HG02798 (cell line): Measurements from ENCODE around the gene NOP53.
"Not testable (repeated sequence)": the region's sequence is repeated elsewhere in the genome, so short reads cannot be mapped to it uniquely, and the experiment has no call there.

ENCODE experiments used
- ATAC-seq: cut with Tn5 transposase; IDR thresholded peaks from one replicate; pipeline ENCODE4 v1.9.1; 2021; ENCODE audit warnings: mild to moderate bottlenecking; ENCODE audit not compliant: unreplicated experiment, poor library complexity

The NOP53 gene

DNA sequence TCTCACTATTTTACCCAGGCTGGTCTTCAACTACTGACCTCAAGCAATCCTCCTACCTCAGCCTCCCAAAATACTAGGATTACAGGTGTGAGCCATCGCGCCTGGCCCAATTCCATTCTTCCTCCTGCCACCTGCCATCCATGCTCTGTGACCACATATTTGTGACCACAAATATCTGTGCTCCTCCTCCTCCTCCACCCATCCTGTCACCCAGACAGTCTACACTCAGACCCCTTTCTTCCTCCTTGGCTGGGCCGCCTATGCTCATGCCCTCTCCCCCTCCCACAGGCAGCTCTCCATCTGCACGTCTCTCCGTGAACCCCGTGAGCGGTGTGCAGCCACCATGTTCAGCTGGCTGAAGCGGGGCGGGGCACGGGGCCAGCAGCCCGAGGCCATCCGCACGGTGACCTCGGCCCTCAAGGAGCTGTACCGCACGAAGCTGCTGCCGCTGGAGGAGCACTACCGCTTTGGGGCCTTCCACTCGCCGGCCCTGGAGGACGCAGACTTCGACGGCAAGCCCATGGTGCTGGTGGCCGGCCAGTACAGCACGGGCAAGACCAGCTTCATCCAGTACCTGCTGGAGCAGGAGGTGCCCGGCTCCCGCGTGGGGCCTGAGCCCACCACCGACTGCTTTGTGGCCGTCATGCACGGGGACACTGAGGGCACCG lies 28.9 kb upstream of the NOP53 start:
- ATAC-seq, result no peak

DNA sequence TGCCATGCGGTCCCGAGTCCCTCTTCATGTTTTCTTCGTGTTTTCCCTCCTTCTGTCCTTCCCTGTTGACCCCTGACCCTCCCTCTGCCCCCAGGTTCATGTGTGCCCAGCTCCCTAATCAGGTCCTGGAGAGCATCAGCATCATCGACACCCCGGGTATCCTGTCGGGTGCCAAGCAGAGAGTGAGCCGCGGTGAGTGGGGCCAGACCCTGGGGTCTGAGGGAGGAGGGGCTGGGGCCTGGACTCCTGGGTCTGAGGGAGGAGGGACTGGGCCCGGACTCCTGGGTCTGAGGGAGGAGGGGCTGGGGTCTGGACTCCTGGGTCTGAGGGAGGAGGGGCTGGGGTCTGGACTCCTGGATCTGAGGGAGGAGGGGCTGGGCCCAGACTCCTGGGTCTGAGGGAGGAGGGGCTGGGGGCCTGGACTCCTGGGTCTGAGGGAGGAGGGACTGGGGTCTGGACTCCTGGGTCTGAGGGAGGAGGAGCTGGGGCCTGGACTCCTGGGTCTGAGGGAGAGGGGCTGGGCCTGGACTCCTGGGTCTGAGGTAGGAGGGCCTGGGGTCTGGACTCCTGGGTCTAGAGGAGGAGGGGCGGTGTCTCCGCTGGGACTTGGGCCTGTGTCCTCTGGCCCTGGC lies 26.8 kb upstream of the NOP53 start:
- ATAC-seq, result not testable (repeated sequence)

DNA sequence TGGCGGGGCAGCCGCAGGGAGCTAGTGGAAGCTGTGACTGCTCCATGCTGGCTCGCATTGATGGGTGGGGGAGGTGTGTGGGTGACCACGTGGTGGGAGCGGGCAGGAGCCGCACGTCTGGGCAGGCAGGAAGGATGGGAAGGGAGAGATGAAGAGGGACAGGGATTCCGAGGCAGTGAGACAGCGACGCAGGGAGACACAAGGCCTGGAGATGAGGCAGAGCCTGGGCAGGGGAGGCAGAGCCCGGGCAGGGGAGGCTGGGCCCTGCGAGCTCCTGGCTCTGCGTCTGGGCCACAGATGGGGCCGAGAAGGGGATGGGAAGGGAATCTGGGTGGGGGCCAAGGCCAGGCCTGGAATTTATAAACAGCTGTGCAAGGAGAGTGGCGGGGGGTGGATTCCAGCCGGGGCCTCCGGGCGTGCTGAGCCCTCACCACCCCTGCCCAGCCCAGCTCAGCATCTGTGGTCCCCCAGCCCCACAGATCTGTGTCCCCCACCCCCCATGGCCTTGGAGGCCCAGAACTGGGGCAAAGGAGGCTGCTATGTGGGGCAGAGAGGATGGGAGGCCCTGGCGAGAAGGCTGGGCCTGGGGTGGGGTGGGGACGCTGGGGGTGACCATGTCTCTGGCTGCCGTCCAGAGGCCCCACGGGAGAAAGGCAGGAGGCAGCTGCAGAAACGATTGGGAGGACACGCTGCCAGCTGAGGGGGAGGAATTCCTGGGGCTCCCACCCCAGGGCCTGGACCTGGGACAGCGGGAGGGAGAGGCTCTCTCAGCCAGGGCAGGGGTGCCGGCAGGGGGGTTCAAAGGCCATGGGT lies 26.1 kb upstream of the NOP53 start:
- no peak for ATAC-seq

DNA sequence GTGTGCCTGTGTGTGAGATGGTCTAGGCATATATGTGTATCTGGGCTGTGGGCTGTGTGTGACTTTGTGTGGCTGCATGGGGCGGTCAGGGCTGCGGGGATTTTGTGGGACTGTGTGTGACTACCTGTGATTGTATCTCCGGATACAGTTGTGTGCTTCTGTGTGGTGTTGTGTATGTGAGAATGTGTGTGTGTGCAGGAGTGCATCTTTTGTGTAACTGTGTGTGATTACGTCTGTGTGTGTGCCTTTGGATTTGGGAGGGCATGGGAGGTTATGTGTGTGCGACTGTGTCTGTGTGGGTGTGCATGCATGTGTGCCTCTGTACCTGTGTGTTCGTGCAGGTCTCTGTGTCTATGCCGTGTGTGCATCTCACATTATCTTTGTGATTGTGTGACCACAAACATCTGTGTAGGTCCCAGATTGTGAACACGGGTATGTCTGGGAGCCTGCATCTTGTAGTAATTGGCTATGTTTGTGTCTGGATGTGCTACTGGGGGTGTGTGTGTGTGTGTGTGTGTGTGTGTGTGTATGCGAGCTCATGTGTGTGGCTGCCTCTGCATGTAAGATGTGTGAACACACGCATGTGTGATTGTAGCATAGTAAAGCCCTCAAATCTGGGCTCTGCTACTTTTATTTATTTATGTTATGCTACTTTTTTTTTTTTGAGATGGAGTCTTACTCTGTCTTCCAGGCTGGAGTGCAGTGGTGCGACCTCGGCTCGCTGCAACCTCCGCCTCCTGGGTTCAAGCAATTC lies 24.5 kb upstream of the NOP53 start:
- no peak for ATAC-seq

DNA sequence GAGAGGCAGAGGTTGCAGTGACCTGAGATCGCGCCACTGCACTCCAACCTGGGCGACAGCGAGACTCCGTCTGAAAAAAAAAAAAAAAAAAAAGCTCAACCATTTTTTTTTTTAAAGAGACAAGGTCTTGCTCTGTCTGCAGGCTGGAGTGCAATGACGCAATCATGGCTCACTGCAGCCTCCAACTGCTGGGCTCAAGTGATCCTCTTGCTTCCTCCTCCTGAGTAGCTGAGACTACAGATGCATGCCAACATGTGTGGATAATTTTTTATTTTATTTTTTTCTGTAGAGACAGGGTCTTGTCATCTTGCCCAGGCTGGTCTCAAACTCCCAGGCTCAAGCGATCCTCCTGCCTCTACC lies 21.8 kb upstream of the NOP53 start:
- ATAC-seq, result no peak

DNA sequence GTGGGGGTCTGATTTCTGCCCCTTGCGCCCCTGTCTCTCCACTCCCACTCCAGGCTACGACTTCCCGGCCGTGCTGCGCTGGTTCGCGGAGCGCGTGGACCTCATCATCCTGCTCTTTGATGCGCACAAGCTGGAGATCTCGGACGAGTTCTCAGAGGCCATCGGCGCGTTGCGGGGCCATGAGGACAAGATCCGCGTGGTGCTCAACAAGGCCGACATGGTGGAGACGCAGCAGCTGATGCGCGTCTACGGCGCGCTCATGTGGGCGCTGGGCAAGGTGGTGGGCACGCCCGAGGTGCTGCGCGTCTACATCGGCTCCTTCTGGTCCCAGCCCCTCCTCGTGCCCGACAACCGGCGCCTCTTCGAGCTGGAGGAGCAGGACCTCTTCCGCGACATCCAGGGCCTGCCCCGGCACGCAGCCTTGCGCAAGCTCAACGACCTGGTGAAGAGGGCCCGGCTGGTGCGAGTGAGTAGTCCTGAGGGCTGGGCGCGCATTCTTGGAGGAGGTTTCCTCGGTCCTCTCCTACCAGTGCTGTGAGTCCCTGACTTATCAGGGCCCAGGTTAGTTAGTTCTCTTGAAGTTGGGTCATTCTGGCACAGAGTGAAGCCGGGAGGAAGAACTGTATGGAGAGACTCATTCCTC lies 19.5 kb upstream of the NOP53 start:
- ATAC-seq, result no peak

DNA sequence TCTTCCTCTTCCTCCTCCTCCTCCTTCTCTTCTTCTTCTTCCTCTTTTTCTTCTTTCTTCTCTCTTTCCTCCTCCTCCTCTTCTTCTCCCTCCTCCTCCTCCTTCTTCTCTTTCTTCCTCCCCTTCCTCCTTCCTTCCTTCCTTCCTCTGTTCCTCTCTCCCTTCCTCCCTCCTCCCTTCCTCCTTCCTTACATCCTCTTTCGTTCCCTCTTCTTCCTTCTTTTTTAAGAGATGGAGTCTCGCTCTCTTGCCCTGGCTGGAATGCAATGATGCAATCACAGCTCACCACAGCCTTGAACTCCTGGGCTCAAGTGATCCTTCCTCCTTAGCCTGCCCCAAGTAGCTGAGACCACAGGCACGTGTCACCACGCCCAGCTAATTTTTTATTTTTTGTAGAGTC lies 18.9 kb upstream of the NOP53 start:
- ATAC-seq, result no peak

DNA sequence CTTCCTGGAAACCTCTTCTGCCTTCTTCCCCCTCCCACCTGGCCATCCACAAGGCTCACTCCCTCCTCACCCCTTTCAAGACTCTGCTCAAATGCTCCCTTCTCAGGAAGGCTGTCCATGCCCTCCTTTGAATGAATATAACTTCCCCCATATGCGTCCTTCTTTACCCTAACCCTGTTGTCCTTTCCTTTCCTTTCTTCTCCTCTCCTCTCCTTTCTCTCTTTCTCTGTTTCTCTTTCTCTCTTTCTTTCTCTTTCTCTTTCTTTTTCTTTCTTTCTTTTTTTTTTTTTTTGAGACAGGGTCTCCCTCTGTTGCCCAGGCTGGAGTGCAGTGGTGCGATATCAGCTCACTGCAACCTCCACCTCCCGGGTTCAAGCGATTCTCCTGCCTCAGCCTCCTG lies 17.1 kb upstream of the NOP53 start:
- not testable (repeated sequence) for ATAC-seq

DNA sequence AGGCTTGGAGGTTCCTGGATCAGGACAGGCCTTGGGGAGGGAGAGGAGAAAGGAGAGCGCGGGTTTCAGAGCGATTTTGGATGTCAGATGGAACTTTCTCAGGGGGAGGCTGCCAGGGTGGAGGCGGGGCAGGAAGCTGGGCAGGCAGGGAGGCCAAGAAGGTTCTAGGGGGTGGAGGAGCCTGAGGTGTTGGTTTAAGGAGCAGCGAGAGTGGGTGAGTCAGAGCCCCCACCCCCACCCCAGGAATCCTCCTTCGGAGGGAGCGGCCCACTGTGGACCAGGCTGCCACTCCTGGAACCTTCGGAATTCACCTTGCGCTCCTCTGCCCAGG lies 15.9 kb upstream of the NOP53 start:
- ATAC-seq, result no peak

DNA sequence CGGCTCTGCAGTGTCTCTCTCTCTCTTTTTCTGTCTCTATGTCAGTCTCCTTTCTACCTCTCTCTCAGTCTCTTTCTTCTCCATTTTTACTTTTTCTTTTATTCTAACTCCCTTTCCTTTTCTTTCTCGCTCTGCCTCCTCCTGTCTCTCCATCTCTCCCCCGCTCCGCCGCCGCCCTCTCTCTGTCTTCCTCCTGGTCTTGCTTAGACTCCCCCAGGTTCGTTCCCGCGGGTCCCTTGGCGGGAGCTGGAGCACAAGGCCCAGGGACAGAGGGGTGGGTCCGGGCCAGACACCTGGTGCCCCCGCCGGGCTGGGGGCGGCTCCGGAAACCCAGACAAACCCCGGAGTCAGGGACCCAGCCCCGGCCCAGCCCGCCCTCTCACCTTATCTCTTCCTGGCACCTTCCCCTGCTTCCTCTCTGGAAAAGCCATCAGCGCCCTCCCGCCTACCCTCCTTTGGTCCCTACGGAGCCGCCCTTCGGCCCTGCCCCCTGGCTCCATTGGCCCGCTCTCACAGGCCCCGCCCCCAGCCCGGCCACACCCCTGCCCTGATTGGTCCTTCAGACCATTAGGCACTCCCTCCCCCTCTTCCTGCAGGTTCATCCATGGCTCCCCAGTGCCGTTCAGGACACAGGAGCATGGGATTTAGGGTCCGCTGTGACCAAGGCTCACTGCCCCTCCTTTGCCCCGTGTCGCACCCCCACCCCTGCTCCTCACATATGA lies 15.4 kb upstream of the NOP53 start:
- no peak for ATAC-seq

DNA sequence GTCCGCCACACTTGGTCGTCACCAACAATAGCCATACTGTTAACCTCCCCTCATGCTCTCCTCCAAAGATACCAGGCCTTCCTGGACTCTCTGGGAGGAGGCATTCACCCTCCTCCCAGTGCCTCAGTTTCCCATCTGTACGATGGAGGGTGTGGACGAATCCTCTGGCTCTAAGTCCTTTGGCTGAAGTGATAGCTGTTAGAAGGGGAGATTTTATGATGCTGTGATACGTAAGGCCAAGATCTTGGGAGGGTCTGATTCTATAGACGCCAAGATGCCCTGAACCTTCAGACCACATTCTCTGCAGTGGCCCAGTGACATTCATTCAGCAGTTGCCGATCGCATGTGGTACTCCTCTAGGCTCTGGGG lies 14.8 kb upstream of the NOP53 start:
- ATAC-seq, result no peak

DNA sequence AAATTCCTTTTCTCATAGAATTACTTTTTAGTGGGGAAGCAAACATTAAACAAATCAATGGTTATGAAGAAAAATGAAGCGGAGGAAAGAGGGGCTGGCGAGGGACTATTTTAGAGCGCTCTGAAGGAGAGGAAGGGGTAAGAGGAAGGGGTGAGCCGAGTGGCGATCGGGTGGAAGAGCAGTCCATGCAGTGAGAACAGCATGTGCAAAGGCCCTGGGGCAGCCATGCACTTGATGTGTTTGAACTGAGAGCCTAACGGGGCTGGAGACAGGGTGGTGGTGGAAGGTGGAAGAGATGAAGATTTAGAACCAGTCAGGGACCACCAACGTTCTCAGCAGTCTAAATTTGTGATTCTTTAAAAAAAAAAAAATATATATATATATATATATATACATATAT lies 14.4 kb upstream of the NOP53 start:
- ATAC-seq, result no peak

DNA sequence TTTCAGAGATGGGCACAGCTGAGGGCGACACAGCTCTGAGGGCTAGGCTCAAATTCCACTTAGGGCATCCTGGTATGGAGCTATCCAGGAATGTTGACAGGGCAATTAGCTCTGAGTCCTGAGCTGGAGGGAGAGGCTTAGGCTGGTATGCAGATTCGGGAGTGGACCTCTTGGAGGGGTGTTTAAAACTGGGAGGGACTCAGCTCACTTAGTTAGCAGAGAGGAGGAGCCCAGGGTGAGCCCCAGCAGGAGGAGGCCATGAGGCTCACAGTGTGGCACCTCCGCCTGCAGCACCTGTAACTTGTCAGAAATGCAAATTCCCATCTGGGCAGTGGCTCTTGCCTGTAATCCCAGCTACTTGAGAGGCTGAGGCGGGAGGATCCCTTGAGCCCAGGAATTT lies 10.2 kb upstream of the NOP53 start:
- ATAC-seq, result no peak

DNA sequence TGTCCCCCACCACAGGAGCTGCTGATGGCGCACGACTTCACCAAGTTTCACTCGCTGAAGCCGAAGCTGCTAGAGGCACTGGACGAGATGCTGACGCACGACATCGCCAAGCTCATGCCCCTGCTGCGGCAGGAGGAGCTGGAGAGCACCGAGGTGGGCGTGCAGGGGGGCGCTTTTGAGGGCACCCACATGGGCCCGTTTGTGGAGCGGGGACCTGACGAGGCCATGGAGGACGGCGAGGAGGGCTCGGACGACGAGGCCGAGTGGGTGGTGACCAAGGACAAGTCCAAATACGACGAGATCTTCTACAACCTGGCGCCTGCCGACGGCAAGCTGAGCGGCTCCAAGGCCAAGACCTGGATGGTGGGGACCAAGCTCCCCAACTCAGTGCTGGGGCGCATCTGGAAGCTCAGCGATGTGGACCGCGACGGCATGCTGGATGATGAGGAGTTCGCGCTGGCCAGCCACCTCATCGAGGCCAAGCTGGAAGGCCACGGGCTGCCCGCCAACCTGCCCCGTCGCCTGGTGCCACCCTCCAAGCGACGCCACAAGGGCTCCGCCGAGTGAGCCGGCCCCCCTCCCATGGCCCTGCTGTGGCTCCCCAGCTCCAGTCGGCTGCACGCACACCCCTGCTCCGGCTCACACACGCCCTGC lies 4.4 kb upstream of the NOP53 start:
- ATAC-seq, result no peak

DNA sequence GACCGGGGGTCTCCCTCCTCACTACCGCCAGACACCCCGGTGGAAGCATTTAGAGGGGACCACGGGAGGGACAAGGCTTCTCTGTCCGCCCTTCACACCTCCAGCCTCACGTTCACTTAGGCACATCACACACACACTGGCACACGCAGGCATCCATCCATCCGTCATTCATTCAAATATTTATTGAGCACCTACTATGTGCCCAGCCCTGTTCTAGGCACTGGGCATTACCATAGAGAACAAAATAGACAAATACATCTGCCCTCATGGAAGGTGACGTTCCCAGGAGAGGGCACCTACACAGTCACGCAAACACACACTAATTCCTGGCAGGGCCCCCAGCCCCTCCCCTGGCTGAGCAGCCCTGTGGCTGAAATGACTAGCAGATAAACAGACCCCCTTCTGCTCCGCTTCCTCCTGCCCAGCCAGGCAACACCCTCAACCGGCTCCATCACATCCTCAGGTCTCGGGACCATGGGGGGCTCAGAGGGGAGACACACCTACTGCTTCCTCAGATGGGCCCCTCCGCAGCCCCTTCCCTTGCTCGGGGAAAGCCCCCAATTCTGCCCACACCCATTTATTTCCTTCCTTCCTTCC lies 3.7 kb upstream of the NOP53 start:
- ATAC-seq, result no peak

DNA sequence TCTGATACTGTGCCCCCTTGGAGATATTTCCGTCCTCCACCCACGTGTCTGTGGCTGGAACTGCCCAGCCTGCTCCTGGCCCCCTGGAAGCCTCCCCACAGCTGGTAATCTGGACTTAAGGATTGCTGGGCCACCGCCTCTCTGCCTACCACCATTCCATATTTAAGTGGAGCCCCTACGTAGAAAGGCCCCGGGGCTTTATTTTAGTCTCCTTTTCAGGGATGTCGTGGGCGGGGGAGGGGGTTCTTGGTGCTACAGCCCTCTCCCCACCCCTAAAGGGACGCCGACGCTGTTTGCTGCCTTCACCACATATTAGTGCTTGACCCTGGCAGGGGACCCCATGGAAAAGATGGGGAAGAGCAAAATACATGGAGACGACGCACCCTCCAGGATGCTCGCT lies 2.7 kb upstream of the NOP53 start:
- ATAC-seq, result no peak

DNA sequence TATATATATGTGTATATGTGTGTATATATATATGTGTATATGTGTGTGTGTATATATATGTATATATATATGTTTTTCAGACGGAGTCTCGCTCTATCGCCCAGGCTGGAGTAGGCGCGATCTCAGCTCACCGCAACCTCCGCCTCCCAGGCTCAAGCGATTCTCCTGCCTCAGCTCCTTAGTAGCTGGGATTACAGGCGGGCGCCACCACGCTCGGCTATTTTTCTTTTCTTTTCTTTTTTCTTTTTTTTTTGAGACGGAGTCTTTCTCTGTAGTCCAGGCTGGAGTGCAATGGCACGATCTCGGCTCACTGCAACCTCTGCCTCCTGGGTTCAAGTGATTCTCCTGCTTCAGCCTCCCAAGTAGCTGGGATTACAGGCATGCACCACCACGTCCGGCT lies 783 bp downstream of the NOP53 start:
- ATAC-seq, result not testable (repeated sequence)

DNA sequence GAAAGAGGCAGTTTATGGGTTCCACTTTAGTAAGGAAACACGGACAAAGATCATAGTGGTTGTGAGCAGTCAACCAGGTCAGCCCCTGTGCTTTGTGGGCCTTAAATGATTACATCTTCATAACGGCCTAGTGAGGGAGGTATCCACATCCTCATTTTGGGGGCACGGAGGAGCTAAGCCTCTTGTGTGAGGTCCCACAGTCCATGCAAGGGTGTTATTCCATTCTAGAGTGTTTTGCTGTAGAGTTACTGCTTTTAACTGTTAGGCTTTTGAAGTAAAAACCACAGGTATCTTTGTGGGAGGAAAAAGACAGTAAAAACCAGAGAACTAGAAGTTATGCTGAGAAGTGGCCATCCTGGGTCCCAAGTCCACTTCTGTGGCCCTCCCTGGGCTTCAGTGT lies 4.0 kb downstream of the NOP53 start:
- ATAC-seq, result no peak

DNA sequence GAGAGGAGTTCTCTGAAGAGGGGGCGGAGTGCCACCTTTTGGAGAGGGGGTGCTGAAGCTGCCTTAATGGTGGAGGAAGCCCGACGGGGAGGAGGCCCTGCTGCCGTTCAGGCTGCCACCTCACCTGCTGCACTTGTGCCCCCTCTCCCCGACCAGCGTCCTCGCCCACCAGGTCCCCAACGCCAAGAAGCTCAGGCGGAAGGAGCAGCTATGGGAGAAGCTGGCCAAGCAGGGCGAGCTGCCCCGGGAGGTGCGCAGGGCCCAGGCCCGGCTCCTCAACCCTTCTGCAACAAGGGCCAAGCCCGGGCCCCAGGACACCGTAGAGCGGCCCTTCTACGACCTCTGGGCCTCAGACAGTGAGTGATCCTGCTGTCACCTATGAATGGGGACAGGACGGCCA lies 5.4 kb downstream of the NOP53 start:
- no peak for ATAC-seq
